WERI-Rb-1 (cell line): ENCODE results near the gene N4BP2L1.

ENCODE experiments used
- DNase-seq: peaks from one replicate; pipeline ENCODE4 v3.0.0-alpha.2; 2020
- H3K27ac ChIP-seq: fragments of 250-450 bp; sonication (Bioruptor Pico); 2 replicates; pipeline ENCODE4 v1.5.1; 2020; ENCODE audit warnings: mild to moderate bottlenecking, moderate library complexity
- H3K27me3 ChIP-seq: fragments of 250-450 bp; sonication (Bioruptor Pico); 2 replicates; pipeline ENCODE4 v1.5.1; 2021; ENCODE audit warnings: mild to moderate bottlenecking, low read depth, moderate library complexity; ENCODE audit not compliant: insufficient read depth, severe bottlenecking
- H3K36me3 ChIP-seq: fragments of 250-450 bp; sonication (Bioruptor Pico); 2 replicates; pipeline ENCODE4 v1.5.1; 2020; ENCODE audit warnings: mild to moderate bottlenecking, moderate library complexity
- H3K4me3 ChIP-seq: 2 replicates; pipeline ENCODE4 v1.5.1; 2011; ENCODE audit warnings: low read depth, mild to moderate bottlenecking, control low read depth, low read length
- H3K9me3 ChIP-seq: fragments of 250-450 bp; sonication (Bioruptor Pico); 2 replicates; pipeline ENCODE4 v1.5.1; 2021; ENCODE audit warnings: mild to moderate bottlenecking, moderate library complexity; ENCODE audit not compliant: severe bottlenecking
- CTCF ChIP-seq: IDR thresholded peaks from 2 replicates; pipeline ENCODE4 v1.5.1; 2011; ENCODE audit warnings: low read depth, mild to moderate bottlenecking, control low read depth, inconsistent platforms, low read length

The N4BP2L1 gene

GRCh38 chr13:32446220-32446619 is 18.3 kb upstream of the N4BP2L1 start:
- Histone ChIP-seq H3K27ac (no peak overlapping the region), H3K36me3 (no peaks in the 10 kb centered on the region), H3K27me3 (no peaks in the 10 kb centered on the region), H3K4me3 (no peak overlapping the region), H3K9me3 (no peaks in the 10 kb centered on the region)
- DNase-seq, result no peak
- no peak for TF ChIP-seq CTCF

DNA sequence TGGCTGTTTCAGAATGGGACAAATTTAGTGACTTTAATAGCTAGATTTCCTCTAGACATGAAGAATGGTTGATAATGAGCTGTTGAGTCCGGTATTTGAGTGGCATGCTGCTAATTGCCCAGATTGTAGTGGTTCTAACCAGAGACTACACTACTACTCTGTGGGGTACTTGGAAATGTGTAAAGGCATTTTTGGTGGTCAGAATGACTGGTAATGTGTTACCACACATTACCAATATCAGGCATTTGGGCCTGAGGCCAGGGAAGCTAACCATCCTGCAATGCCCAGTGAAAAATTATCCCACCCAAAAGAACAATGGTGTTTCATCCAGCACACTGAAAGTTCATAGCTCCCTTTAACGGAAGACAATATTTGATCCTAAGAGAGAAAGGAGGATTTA is 17.5 kb upstream of the N4BP2L1 start:
- no peak for TF ChIP-seq CTCF

GRCh38 chr13:32443111-32443510 is 15.2 kb upstream of the N4BP2L1 start:
- Histone ChIP-seq H3K27me3 (no peaks in the 10 kb centered on the region), H3K36me3 (no peaks in the 10 kb centered on the region), H3K9me3 (no peaks in the 10 kb centered on the region), H3K4me3 (no peak overlapping the region), H3K27ac (no peak overlapping the region)
- TF ChIP-seq CTCF, result peak; percentile 46; the same call in 1 of the 2 replicates
- peak; percentile 29 for DNase-seq

More for the DNA sequence above, 17.5 kb upstream of the N4BP2L1 start:
- Histone ChIP-seq H3K27ac (no peak overlapping the region), H3K36me3 (no peaks in the 10 kb centered on the region), H3K4me3 (no peak overlapping the region), H3K27me3 (no peaks in the 10 kb centered on the region), H3K9me3 (no peaks in the 10 kb centered on the region)
- no peak for DNase-seq

- Histone ChIP-seq H3K9me3 (no peaks in the 10 kb centered on the region), H3K36me3 (no peaks in the 10 kb centered on the region), H3K27me3 (no peaks in the 10 kb centered on the region), H3K4me3 (no peak overlapping the region), H3K27ac (no peak overlapping the region)
- TF ChIP-seq CTCF, result no peak
- DNase-seq, result no peak
Observed at GRCh38 chr13:32438871-32439270, 10.9 kb upstream of the N4BP2L1 start.

GRCh38 chr13:32432856-32433255 is 4.9 kb upstream of the N4BP2L1 start:
- H3K4me3 ChIP-seq, result no peak overlapping the region
- no peaks in the 10 kb centered on the region for H3K36me3 ChIP-seq
- no peaks in the 10 kb centered on the region for H3K27me3 ChIP-seq
- no peak for DNase-seq
- no peak for TF ChIP-seq CTCF
- H3K9me3 ChIP-seq, result no peaks in the 10 kb centered on the region
- no peak overlapping the region for H3K27ac ChIP-seq

DNA sequence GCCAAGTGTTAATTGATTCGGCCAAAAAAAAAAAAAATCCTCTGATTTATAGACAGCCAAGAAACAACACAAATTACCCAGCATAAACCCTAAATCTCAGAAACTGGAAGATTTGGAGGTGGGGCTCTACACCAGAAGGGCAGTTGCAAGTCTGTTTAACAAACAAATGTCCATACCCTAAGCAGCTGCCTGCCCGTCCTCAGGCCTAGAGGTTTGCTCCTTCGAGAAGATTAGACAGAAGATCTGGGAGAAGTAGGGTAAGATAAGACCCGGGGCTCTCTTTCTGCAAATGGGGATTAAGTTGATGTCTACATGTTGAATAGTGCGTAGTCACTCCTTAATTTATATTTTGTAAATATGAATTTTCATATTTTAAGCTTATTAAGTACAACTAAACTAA is 3.4 kb upstream of the N4BP2L1 start:
- H3K27me3 ChIP-seq, result no peaks in the 10 kb centered on the region
- no peak for TF ChIP-seq CTCF
- no peaks in the 10 kb centered on the region for H3K36me3 ChIP-seq
- H3K4me3 ChIP-seq, result no peak overlapping the region
- DNase-seq, result peak; percentile 26
- H3K27ac ChIP-seq, result no peak overlapping the region
- H3K9me3 ChIP-seq, result no peaks in the 10 kb centered on the region
